C4-2B (cell line): Measurements from ENCODE around the gene ARL10.

Source experiments
- CTCF ChIP-seq: fragments of 450-650 bp; conservative IDR thresholded peaks from 2 replicates; pipeline ENCODE4 v1.5.1; 2017; ENCODE audit warnings: mild to moderate bottlenecking
- ZFX ChIP-seq: fragments of 450-650 bp; IDR thresholded peaks from 2 replicates; pipeline ENCODE4 v1.6.1; 2017

- TF ChIP-seq CTCF (no peak), ZFX (no peak)
Measured at GRCh38 chr5:176389135-176390123, 24.1 kb downstream of the ARL10 start.
